Measurements from ENCODE around the gene GABBR1.

Gene GABBR1

GRCh38 chr6:29632789-29633533 lies at the start of gene GABBR1 (continued):
- peak; percentile 96 for TF ChIP-seq ZNF366 (tag by site-specific recombination; conservative IDR thresholded peaks at IDR 0.05)
- no peak for TF ChIP-seq ZNF580 (tag by site-specific recombination; IDR thresholded peaks at IDR 0.05)
- peak; percentile 56 for TF ChIP-seq KLF17 (tag by site-specific recombination; IDR thresholded peaks at IDR 0.05)
- no peak for TF ChIP-seq ZNF24 (tag by site-specific recombination; IDR thresholded peaks at IDR 0.05)
- no peak for TF ChIP-seq ZBTB6 (tag by site-specific recombination; IDR thresholded peaks at IDR 0.05)
- no peak for TF ChIP-seq ZNF449 (tag by site-specific recombination; IDR thresholded peaks at IDR 0.05)
- peak; percentile 92 for TF ChIP-seq IKZF3 (tag by site-specific recombination; IDR thresholded peaks at IDR 0.05)
- peak; percentile 99 for TF ChIP-seq SP3 (tag by site-specific recombination; IDR thresholded peaks at IDR 0.05)
- peak; percentile 74; the same call in 1 of the 2 replicates for TF ChIP-seq ZNF423 (tag by site-specific recombination; IDR thresholded peaks at IDR 0.05)
- TF ChIP-seq ZSCAN23 (tag by site-specific recombination; IDR thresholded peaks at IDR 0.05) = 0 out of 2 replicates have a peak, but pooled peaks have one; percentile 50
- no peak for TF ChIP-seq ZNF544 (tag by site-specific recombination; IDR thresholded peaks at IDR 0.05)
- TF ChIP-seq PRDM4 (tag by site-specific recombination; IDR thresholded peaks at IDR 0.05) = no peak
- TF ChIP-seq SETDB1 (IDR thresholded peaks at IDR 0.05; ENCODE audit: insufficient read length, low read length) = no peak
- no peak for TF ChIP-seq ZNF2 (tag by site-specific recombination; IDR thresholded peaks at IDR 0.05)
- TF ChIP-seq ZNF148 (tag by site-specific recombination; IDR thresholded peaks at IDR 0.05; ENCODE audit: borderline replicate concordance) = no peak
- TF ChIP-seq ZBTB11 (tag by site-specific recombination; conservative IDR thresholded peaks at IDR 0.05; ENCODE audit: low read depth) = peak; percentile 59
- peak; percentile 96 for TF ChIP-seq KLF8 (tag by site-specific recombination; IDR thresholded peaks at IDR 0.05)
- TF ChIP-seq ZNF600 (tag by site-specific recombination; IDR thresholded peaks at IDR 0.05) = no peak
- no peak for TF ChIP-seq ZNF184 (tag by site-specific recombination; IDR thresholded peaks at IDR 0.05)
- TF ChIP-seq ZNF239 (tag by site-specific recombination; IDR thresholded peaks at IDR 0.05) = no peak
- no peak for TF ChIP-seq ZNF707 (tag by site-specific recombination; IDR thresholded peaks at IDR 0.05)
- TF ChIP-seq YY1 (tag by site-specific recombination; IDR thresholded peaks at IDR 0.05) = no peak
- TF ChIP-seq ZNF596 (tag by site-specific recombination; IDR thresholded peaks at IDR 0.05) = no peak
- TF ChIP-seq ZNF610 (tag by site-specific recombination; IDR thresholded peaks at IDR 0.05; ENCODE audit: borderline replicate concordance) = peak; percentile 65; the same call in 1 of the 2 replicates
- TF ChIP-seq ZSCAN5A (tag by site-specific recombination; IDR thresholded peaks at IDR 0.05) = no peak
- no peak for TF ChIP-seq ZNF138 (tag by site-specific recombination; IDR thresholded peaks at IDR 0.05; ENCODE audit: borderline replicate concordance)

Measured in HEK293 (cell line).